ENCODE data around the gene RTL1. TPM values are rescaled to one million over a fixed set of nuclear protein-coding genes. Genes with fewer than 3 reads are reported as not detected.

Gene RTL1
- not detected for total RNA-seq

- ATAC-seq = no peak
Measured at GRCh38 chr14:100903672-100904185, at the start of gene RTL1. RTL1 (minus strand) TSS chr14:100903722; CDS start chr14:100884788, 18,934 bp downstream.

DNA sequence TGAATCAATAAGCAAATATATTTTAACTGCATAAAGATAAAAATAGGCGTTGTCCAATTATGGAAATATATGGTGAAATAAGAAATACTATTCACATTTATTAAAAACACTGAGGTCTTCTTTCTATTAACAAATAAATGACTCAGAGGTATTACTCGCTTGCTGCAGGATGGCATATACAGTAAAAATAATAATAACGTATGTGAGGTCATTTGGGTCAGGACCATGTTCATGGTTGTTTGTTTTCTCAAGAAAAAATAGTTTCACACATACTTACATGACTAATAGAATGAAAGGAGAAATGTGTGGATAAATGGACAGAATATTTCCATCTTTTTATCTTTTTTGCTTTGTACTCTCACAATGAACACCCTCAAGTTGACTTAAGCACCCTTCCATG is 46.5 kb upstream of the RTL1 start:
- no peak for ATAC-seq

GRCh38 chr14:100944052-100944451 is 40.5 kb upstream of the RTL1 start:
- ATAC-seq = no peak

DNA sequence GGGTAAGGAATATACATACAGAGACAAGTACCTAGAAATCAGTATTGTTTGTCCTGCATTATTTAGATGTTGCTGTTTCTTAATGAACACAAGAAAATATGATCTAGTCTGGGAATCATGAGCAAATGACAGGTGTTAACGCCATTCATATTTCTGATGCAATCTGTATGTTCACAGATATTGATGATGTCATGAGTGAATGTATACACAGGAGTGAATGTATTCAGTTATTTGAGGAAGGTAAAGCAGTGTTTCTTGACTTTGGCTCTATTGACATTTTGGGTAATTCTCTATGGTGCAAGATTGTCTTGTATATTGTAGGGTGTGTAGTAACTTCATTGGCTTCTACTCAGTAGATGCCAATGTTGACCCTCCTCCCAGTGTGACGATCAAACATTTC is 26.7 kb upstream of the RTL1 start:
- no peak for ATAC-seq

- no peak for ATAC-seq
Measured at GRCh38 chr14:100915560-100915959, 12.0 kb upstream of the RTL1 start.

DNA sequence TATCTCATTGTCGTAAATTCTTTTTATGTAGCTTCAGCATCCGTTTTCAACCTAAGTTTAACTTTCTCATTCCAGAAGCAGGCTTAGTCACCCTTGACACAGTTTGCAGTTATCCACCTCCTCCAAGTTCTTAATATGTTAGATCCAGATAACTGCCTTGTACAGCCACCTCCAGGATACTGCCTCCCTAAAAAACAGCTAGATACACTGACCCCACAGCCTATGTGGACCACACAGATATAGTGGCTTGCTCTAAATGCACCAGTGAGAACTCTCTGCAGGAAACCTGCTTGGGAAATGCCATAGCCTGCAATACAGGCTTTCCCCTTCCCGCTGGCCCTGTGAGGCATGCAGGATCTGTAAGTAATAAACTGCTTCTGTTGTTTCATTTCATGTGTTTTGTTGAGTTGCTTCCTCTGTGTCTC is 11.1 kb upstream of the RTL1 start:
- no peak for ATAC-seq

- no peak for ATAC-seq
Measured at GRCh38 chr14:100911665-100912316, 8.3 kb upstream of the RTL1 start.

- ATAC-seq = peak; percentile 47
Measured at GRCh38 chr14:100910888-100911664, 7.6 kb upstream of the RTL1 start.

GRCh38 chr14:100909439-100909838 is 5.9 kb upstream of the RTL1 start:
- ATAC-seq = no peak

GRCh38 chr14:100907240-100907639 is 3.7 kb upstream of the RTL1 start:
- no peak for ATAC-seq

DNA sequence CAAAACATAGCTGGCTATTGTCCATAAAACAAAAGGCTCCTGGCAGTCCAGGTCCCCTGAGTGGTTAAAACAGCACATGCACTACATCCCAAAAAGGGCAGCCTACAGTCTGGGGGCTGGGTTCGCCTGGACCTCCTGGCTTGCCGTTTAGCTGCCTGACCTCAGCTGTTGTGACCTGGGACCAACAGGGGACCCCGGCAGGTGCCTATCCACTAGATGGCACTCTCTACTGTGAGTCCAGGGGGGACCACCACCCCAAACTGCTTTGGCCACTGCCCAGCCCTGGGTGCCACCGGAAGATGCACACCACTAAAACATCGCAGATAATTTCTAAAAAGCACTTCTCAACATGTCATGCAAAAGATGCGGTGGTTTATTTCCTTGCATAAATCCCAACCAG is 2.9 kb upstream of the RTL1 start:
- ATAC-seq = no peak

- ATAC-seq = no peak
Measured at GRCh38 chr14:100905166-100905565, 1.6 kb upstream of the RTL1 start.

- no peak for ATAC-seq
Measured at GRCh38 chr14:100904307-100905087, 975 bp upstream of the RTL1 start.

GRCh38 chr14:100903134-100903468 is 421 bp downstream of the RTL1 start:
- ATAC-seq = no peak

GRCh38 chr14:100902295-100903133 is 1.0 kb downstream of the RTL1 start:
- peak; percentile 29 for ATAC-seq

GRCh38 chr14:100901391-100902183 is 1.9 kb downstream of the RTL1 start:
- ATAC-seq = peak; percentile 6

DNA sequence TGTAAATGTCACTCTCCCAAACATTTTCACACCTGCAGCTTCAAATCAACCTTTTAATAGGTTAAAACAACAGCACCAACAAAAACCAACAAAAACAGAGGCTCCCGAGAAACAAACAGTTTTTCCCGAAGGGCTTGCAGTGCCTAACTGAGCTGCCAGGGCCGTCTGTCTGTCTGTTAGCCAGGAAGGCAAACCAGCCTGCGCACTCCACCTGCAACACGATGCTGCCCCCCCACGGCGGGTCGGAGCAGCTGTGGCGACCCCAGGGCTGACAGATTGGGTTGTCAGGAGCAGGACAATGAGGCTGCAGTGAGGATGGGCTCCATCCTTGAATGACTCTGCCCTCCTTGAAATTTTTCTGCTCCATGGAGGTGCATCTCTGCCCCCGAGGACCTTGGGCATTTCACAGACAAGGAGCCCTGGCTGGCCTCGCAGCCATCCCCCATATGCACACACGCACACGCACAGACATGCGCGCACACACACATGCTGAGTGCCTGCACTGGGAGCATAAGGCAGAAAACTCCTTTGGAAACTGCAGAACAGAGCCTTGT is 2.6 kb downstream of the RTL1 start:
- no peak for ATAC-seq

- no peak for ATAC-seq
Measured at GRCh38 chr14:100899884-100900771, 3.4 kb downstream of the RTL1 start.

DNA sequence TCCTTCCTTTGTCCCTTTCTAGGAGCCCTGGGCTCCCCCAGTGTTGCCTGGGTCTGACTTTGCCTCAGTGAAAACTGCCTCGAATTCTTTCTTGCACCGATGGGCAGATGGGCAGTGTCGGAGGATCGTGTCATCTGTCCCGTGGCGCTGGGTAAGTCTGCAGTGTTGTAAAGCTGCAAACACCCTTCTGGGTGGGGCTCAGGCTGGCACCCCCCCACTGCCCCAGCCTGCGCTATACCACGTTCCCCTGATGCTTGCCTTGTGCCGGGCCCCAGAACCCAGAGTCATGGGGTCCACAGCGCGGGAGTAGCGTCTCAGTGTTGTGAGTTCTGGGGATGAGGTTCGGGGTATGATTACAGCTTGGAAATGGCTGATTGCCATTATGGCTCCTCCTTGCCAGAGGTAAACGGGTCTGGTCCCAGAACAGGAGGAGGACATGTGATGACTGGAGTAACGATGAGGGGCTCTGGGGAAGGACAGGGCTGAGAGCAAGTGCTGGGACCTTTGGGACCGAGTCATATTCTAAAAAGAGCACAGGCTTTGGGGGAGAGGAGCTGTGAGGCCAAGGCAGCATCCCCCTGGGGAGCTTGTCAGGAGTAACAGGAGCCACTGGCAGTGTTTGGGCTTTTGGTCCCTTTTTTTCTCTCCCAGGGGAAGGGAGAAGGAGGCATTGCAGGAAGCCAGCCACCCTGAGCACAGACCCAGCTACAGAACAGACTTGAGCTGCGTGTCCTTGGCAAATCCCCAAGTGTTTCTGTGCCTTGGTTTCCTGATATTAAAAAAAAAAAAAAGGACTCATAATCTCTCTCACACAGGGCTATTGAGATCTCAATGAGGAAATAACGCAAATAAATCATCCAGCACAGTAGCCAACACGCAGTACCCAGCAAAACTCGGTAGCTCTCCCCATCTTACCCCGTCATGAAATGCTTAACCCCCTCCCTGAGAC is 4.3 kb downstream of the RTL1 start:
- no peak for ATAC-seq
